ENCODE measurements around the gene CCDC33. TPM values are rescaled to one million over a fixed set of nuclear protein-coding genes. Genes with fewer than 3 reads are reported as not detected.

CCDC33 gene
- total RNA-seq, 1 donor from 2014 or later = not detected

DNA sequence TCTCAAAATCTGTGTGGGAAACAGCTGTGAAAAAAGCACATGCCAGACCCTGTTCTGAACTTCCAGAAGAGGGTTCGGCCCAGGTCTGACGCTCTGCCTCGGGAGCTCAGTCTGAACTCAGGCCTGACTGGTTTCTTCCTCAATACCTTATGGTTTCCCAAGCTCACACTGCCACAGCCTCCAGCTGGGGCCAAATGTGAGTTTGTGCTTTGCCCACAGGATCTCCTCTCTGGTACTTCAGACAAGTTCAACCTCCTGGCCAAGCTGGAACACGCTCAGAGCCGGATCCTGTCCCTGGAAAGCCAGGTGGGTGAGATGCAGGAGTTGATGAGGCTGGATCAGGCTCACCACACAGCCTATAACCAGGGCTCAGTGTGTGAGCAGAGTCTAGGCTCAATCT lies 97.5 kb downstream of the CCDC33 start:
- DNase-seq (ENCODE audit: extremely low spot score, unreplicated experiment) = no peak
- Mint-ChIP-seq H3K9me3 (ENCODE audit: unreplicated experiment) (no peaks in the 10 kb centered on the region), H3K4me3 (ENCODE audit: unreplicated experiment) (no peak overlapping the region), H3K4me1 (ENCODE audit: unreplicated experiment) (no peaks in the 10 kb centered on the region), H3K27me3 (ENCODE audit: unreplicated experiment) (peaks cover 3% of the 10 kb centered on the region), H3K36me3 (ENCODE audit: unreplicated experiment) (no peaks in the 10 kb centered on the region), H3K27ac (ENCODE audit: unreplicated experiment) (no peak overlapping the region)
- TF ChIP-seq, protein P1, sequence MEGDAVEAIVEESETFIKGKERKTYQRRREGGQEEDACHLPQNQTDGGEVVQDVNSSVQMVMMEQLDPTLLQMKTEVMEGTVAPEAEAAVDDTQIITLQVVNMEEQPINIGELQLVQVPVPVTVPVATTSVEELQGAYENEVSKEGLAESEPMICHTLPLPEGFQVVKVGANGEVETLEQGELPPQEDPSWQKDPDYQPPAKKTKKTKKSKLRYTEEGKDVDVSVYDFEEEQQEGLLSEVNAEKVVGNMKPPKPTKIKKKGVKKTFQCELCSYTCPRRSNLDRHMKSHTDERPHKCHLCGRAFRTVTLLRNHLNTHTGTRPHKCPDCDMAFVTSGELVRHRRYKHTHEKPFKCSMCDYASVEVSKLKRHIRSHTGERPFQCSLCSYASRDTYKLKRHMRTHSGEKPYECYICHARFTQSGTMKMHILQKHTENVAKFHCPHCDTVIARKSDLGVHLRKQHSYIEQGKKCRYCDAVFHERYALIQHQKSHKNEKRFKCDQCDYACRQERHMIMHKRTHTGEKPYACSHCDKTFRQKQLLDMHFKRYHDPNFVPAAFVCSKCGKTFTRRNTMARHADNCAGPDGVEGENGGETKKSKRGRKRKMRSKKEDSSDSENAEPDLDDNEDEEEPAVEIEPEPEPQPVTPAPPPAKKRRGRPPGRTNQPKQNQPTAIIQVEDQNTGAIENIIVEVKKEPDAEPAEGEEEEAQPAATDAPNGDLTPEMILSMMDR (IDR thresholded peaks at IDR 0.05) = no peak

DNA sequence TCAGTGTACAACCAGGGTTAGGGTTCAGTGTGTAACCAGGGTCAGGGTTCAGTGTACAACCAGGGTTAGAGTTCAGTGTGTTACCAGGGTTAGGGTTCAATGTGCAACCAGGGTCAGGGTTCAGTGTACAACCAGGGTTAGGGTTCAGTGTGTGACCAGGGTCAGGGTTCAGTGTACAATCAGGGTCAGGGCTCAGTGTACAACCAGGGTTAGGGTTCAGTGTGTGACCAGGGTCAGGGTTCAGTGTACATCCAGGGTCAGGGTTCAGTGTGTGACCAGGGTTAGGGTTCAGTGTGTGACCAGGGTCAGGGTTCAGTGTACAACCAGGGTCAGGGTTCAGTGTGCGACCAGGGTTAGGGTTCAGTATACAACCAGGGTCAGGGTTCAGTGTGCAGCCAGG lies 98.0 kb downstream of the CCDC33 start:
- Mint-ChIP-seq H3K27me3 (ENCODE audit: unreplicated experiment) (peaks cover 3% of the 10 kb centered on the region), H3K36me3 (ENCODE audit: unreplicated experiment) (no peaks in the 10 kb centered on the region), H3K4me3 (ENCODE audit: unreplicated experiment) (no peak overlapping the region)

DNA sequence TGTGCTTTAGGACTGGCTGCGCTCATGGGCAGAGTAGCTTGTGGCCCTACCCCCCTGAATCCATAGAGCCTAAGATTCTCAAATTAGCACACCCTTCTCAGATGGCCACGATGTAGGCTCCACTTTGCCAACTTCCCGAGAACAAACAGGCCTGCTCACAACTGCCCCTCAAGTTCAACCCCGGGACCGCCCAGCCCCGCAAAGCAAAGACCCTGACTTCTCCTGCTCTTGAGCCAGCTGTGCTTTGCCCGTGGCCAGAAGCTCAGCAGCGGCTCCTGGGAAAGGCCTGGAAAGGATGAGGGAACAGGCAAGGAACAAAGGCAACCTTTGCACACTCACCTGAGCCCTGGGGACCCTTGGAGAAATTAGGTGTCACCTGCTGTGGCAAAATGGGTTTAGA lies 99.3 kb downstream of the CCDC33 start:
- TF ChIP-seq, protein P1 (IDR thresholded peaks at IDR 0.05) = no peak
- H3K27me3 Mint-ChIP-seq (ENCODE audit: unreplicated experiment) = peaks cover 3% of the 10 kb centered on the region

More for the DNA sequence above, 98.0 kb downstream of the CCDC33 start:
- Mint-ChIP-seq H3K27ac (ENCODE audit: unreplicated experiment) (no peak overlapping the region), H3K4me1 (ENCODE audit: unreplicated experiment) (no peaks in the 10 kb centered on the region), H3K9me3 (ENCODE audit: unreplicated experiment) (no peaks in the 10 kb centered on the region)
- TF ChIP-seq, protein P1 (IDR thresholded peaks at IDR 0.05) = no peak
- no peak for DNase-seq (ENCODE audit: extremely low spot score, unreplicated experiment)

DNA sequence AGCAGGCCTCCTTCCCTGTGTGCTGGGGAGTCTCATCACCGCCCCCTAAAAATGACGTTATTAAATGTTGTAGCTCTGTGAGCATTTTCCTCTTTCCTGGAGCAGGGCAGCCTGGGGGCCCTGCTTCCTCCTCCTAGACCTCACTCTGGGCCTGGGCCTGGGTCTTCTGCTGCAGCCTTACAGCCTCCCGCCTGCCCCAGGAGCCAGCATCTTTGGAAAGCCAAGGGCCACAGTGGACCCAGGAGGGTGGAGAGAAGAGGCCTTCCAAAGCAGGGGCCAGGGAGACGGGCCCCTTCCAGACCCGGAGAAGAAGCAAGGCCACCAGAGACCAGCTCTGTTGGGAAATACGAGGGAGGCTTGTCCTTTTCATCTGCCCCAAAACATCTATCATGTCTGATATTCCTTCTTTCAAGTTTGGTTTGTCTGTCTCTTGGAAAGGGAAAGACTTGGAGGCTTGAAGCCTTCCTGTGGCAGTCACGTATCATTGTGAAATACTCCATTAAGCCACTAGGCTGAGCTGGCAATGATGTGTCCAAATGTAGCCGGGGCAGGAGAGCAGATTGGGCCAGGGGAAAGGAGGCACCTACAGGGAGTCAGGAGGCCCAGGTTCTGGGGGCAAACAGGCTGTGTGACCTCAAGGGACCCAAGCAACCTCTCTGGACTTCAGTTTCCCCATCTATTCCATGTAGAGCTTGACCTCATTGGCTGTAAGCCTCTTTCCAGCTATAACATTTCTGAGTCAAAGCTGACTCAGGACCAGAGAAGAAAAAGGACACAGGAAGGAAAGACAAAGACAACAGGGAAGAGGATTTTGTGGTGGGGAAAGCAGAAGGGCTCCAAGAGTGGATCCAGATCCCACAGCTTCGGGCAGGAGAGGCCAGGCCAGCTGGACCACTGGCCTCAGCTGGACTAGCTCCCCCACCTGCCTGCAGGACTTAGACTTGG lies 100.2 kb downstream of the CCDC33 start:
- DNase-seq (ENCODE audit: extremely low spot score, unreplicated experiment) = no peak
- Mint-ChIP-seq H3K36me3 (ENCODE audit: unreplicated experiment) (no peaks in the 10 kb centered on the region), H3K4me1 (ENCODE audit: unreplicated experiment) (no peaks in the 10 kb centered on the region), H3K4me3 (ENCODE audit: unreplicated experiment) (no peak overlapping the region), H3K9me3 (ENCODE audit: unreplicated experiment) (no peaks in the 10 kb centered on the region), H3K27me3 (ENCODE audit: unreplicated experiment) (peaks cover 2% of the 10 kb centered on the region), H3K27ac (ENCODE audit: unreplicated experiment) (no peak overlapping the region)
- TF ChIP-seq, protein P1 (IDR thresholded peaks at IDR 0.05) = no peak

More for the DNA sequence above, 99.3 kb downstream of the CCDC33 start:
- no peaks in the 10 kb centered on the region for H3K9me3 Mint-ChIP-seq (ENCODE audit: unreplicated experiment)
- H3K27ac Mint-ChIP-seq (ENCODE audit: unreplicated experiment) = no peak overlapping the region
- no peak overlapping the region for H3K4me3 Mint-ChIP-seq (ENCODE audit: unreplicated experiment)
- no peaks in the 10 kb centered on the region for H3K4me1 Mint-ChIP-seq (ENCODE audit: unreplicated experiment)
- no peak for DNase-seq (ENCODE audit: extremely low spot score, unreplicated experiment)
- H3K36me3 Mint-ChIP-seq (ENCODE audit: unreplicated experiment) = no peaks in the 10 kb centered on the region

DNA sequence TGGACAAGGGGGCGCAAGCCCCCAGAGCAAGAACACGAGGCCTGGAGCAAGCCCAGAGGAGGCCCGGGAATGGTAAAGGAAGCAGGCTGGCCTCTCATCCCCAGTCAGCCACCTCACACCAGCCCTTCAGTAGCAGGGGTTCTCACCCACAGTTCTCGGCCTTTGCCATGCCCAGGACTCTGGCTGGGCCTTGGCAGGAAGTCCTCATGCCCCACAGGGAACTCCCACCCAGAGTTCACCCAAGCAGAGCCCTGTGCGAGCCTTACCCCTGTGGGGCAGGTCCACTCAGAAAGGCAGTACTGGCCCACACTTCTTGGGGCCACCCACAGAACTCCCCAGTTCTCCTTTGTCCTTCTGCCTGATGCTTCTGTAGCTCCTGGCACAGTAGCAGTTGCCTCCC lies 101.0 kb downstream of the CCDC33 start:
- no peaks in the 10 kb centered on the region for H3K4me1 Mint-ChIP-seq (ENCODE audit: unreplicated experiment)
- TF ChIP-seq, protein P1 (IDR thresholded peaks at IDR 0.05) = no peak
- no peaks in the 10 kb centered on the region for H3K9me3 Mint-ChIP-seq (ENCODE audit: unreplicated experiment)
- H3K36me3 Mint-ChIP-seq (ENCODE audit: unreplicated experiment) = no peaks in the 10 kb centered on the region
- DNase-seq (ENCODE audit: extremely low spot score, unreplicated experiment) = no peak
- no peak overlapping the region for H3K4me3 Mint-ChIP-seq (ENCODE audit: unreplicated experiment)
- H3K27ac Mint-ChIP-seq (ENCODE audit: unreplicated experiment) = no peak overlapping the region
- no peaks in the 10 kb centered on the region for H3K27me3 Mint-ChIP-seq (ENCODE audit: unreplicated experiment)

Data from osteocyte (in vitro differentiated cells).